ENCODE results near the gene PHC2.

PHC2 gene

DNA sequence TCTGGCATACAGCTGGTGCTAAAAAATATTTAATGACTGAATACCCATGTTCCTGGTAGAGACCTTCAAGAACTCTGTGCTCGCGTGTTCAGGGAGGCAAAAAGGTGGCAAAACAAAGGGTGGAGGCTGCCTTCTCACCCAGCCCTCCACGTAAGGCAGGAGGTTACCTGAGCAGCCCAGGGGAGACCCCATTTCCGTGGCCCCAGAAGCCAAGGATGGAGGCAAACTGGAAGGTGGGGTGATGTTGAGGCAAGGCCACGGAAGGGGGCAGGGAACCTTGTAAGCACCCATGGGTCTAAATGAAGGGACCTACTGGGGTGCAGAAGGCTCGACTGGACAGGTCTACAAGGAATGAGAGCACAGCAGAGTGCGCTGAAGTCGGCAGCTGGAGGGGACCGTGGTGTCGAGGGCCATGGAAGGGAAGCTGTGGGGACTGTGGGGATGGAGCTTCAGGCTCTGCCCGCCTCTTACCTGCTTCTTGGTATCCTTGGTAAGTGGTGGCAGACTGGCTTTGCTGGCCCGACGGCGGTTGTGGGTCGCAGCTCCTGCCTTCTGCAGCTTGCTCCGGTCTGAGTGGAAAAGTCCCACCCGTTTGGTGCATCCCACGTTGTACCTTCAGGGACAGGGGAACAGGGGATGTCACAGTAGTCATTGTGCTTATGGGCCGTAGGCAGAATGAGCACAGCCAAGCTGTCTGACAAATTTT lies 101.1 kb downstream of the PHC2 start:
- TF ChIP-seq EZH2phosphoT487 (IDR thresholded peaks at IDR 0.05; ENCODE audit: low read length) (no peak), EZH2 (optimal IDR thresholded peaks at IDR 0.05; ENCODE audit: low read depth, low read length) (no peak)
- TF ChIP-seq, protein P1, sequence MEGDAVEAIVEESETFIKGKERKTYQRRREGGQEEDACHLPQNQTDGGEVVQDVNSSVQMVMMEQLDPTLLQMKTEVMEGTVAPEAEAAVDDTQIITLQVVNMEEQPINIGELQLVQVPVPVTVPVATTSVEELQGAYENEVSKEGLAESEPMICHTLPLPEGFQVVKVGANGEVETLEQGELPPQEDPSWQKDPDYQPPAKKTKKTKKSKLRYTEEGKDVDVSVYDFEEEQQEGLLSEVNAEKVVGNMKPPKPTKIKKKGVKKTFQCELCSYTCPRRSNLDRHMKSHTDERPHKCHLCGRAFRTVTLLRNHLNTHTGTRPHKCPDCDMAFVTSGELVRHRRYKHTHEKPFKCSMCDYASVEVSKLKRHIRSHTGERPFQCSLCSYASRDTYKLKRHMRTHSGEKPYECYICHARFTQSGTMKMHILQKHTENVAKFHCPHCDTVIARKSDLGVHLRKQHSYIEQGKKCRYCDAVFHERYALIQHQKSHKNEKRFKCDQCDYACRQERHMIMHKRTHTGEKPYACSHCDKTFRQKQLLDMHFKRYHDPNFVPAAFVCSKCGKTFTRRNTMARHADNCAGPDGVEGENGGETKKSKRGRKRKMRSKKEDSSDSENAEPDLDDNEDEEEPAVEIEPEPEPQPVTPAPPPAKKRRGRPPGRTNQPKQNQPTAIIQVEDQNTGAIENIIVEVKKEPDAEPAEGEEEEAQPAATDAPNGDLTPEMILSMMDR (IDR thresholded peaks at IDR 0.05; ENCODE audit: low read length), result no peak
- Histone ChIP-seq H3K36me3 (replicated peaks; ENCODE audit: insufficient read depth, low read length) (no peaks in the 10 kb centered on the region), H3K9me3 (replicated peaks; ENCODE audit: insufficient read depth, low read length) (no peaks in the 10 kb centered on the region), H3K27me3 (replicated peaks; ENCODE audit: insufficient read depth, low read length) (no peaks in the 10 kb centered on the region), H3F3A (ENCODE audit: insufficient read depth, low read length) (no peaks in the 10 kb centered on the region), H4K20me1 (ENCODE audit: insufficient read depth, low read length) (no peaks in the 10 kb centered on the region), H3K4me3 (ENCODE audit: low read length) (no peak overlapping the region), H3K9ac (ENCODE audit: low read length) (no peak overlapping the region), H2AFZ (ENCODE audit: low read length) (no peak overlapping the region), H3K79me2 (ENCODE audit: low read length) (0 out of 2 replicates have a peak, but pooled peaks cover under 1% of the 10 kb centered on the region), H3K4me1 (ENCODE audit: low read length) (no peaks in the 10 kb centered on the region), H3K9me2 (replicated peaks; ENCODE audit: insufficient read depth, low read length) (no peaks in the 10 kb centered on the region), H3K4me2 (ENCODE audit: low read depth, low read length) (no peak overlapping the region), H3K27ac (ENCODE audit: low read length) (no peak overlapping the region)
- DNase-seq, result no peak

DNA sequence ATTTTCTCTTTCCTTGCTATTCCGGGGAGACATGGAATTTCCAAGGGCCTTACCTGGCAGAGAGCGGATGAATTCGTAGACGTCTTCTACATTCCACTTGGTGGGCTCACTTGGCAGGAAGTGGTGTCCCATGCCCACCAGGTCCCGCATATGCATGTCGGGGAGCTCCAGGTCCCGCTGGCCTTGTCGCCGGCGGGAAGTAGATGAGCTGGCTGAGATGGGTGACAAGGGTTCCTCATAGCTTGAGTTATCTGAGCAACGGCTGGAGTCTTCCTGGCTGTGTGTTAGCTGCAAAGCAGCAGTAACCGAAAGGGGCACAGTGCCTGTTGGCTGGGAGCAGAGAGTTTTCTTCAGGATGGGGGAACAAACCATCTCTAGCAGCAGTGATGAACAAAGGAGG lies 102.1 kb downstream of the PHC2 start:
- Histone ChIP-seq H3K4me3 (ENCODE audit: low read length) (no peak overlapping the region), H3K9ac (ENCODE audit: low read length) (no peak overlapping the region), H3K4me1 (ENCODE audit: low read length) (no peaks in the 10 kb centered on the region), H3K27ac (ENCODE audit: low read length) (no peak overlapping the region), H3K9me3 (replicated peaks; ENCODE audit: insufficient read depth, low read length) (no peaks in the 10 kb centered on the region), H3K9me2 (replicated peaks; ENCODE audit: insufficient read depth, low read length) (no peaks in the 10 kb centered on the region), H2AFZ (ENCODE audit: low read length) (no peak overlapping the region), H3F3A (ENCODE audit: insufficient read depth, low read length) (no peaks in the 10 kb centered on the region), H4K20me1 (ENCODE audit: insufficient read depth, low read length) (no peaks in the 10 kb centered on the region), H3K4me2 (ENCODE audit: low read depth, low read length) (no peak overlapping the region), H3K27me3 (replicated peaks; ENCODE audit: insufficient read depth, low read length) (no peaks in the 10 kb centered on the region), H3K79me2 (ENCODE audit: low read length) (no peaks in the 10 kb centered on the region), H3K36me3 (replicated peaks; ENCODE audit: insufficient read depth, low read length) (no peaks in the 10 kb centered on the region)
- DNase-seq, result no peak
- TF ChIP-seq, protein P1 (IDR thresholded peaks at IDR 0.05; ENCODE audit: low read length), result no peak
- no peak for TF ChIP-seq EZH2 (optimal IDR thresholded peaks at IDR 0.05; ENCODE audit: low read depth, low read length)
- TF ChIP-seq EZH2phosphoT487 (IDR thresholded peaks at IDR 0.05; ENCODE audit: low read length), result no peak

DNA sequence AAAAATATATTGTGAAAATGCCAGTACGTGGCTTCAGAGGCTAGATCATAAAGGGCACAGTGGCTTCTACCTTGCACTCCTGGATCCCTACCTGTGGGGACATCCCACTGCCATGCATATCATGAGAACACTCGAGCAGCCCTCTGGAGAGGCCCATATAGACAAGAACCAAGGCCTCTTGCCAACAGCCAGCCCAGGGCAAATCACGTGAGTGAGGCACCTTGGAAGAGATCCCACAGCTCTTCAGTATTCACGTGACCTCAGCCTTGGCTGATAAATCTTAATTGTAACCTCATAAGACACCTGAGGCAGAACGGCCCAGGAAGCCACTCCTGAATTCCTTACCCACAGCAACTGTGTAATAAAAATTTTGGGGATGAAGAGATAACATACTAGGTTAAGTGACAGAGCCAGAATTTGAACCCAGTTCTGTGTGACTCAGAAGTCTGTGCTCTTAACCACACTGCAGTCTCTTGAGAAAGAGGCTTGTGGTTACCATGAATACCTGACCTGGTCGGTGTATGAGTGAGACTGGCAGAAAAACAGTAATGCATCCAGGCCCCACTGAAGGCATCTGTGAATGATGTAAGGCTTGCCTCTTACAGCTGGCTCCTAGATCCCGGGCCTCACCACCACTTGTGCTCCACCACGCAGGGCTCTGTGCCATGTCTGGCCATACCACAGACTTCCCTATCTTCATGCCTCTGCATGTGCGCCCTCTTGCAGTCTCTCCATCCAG lies 103.1 kb downstream of the PHC2 start:
- H3F3A ChIP-seq (ENCODE audit: insufficient read depth, low read length), result no peaks in the 10 kb centered on the region
- H3K36me3 ChIP-seq (replicated peaks; ENCODE audit: insufficient read depth, low read length), result no peaks in the 10 kb centered on the region
- H3K4me2 ChIP-seq (ENCODE audit: low read depth, low read length), result no peak overlapping the region
- no peaks in the 10 kb centered on the region for H4K20me1 ChIP-seq (ENCODE audit: insufficient read depth, low read length)
- no peak overlapping the region for H3K4me3 ChIP-seq (ENCODE audit: low read length)
- no peaks in the 10 kb centered on the region for H3K79me2 ChIP-seq (ENCODE audit: low read length)
- no peak for DNase-seq
- no peaks in the 10 kb centered on the region for H3K4me1 ChIP-seq (ENCODE audit: low read length)
- no peaks in the 10 kb centered on the region for H3K27me3 ChIP-seq (replicated peaks; ENCODE audit: insufficient read depth, low read length)
- H3K9ac ChIP-seq (ENCODE audit: low read length), result no peak overlapping the region
- no peak overlapping the region for H3K27ac ChIP-seq (ENCODE audit: low read length)
- no peaks in the 10 kb centered on the region for H3K9me2 ChIP-seq (replicated peaks; ENCODE audit: insufficient read depth, low read length)
- no peak for TF ChIP-seq EZH2 (optimal IDR thresholded peaks at IDR 0.05; ENCODE audit: low read depth, low read length)
- TF ChIP-seq EZH2phosphoT487 (IDR thresholded peaks at IDR 0.05; ENCODE audit: low read length), result no peak
- TF ChIP-seq, protein P1 (IDR thresholded peaks at IDR 0.05; ENCODE audit: low read length), result no peak
- H3K9me3 ChIP-seq (replicated peaks; ENCODE audit: insufficient read depth, low read length), result no peaks in the 10 kb centered on the region
- no peak overlapping the region for H2AFZ ChIP-seq (ENCODE audit: low read length)
